Neural progenitor cell (in vitro differentiated cells): ENCODE results near the gene KLHL17.
"Not testable (repeated sequence)": the region's sequence is repeated elsewhere in the genome, so short reads cannot be mapped to it uniquely, and the experiment has no call there.

Experiments used
- EZH2 ChIP-seq: fragments of 200-600 bp; sonication (generic); IDR thresholded peaks from 2 replicates; pipeline ENCODE4 v1.6.1; 2017; ENCODE audit warnings: antibody characterized with exemption, mild to moderate bottlenecking, moderate library complexity
- EZH2phosphoT487 ChIP-seq: fragments of 200-600 bp; sonication (generic); IDR thresholded peaks from 2 replicates; pipeline ENCODE4 v1.6.1; 2017; ENCODE audit warnings: antibody characterized with exemption
- TF ChIP-seq, protein P1 (sequence below): fragments of 200-600 bp; sonication (generic); IDR thresholded peaks from 2 replicates; pipeline ENCODE4 v1.5.1; 2017; ENCODE audit warnings: antibody characterized with exemption, mild to moderate bottlenecking

DNA sequence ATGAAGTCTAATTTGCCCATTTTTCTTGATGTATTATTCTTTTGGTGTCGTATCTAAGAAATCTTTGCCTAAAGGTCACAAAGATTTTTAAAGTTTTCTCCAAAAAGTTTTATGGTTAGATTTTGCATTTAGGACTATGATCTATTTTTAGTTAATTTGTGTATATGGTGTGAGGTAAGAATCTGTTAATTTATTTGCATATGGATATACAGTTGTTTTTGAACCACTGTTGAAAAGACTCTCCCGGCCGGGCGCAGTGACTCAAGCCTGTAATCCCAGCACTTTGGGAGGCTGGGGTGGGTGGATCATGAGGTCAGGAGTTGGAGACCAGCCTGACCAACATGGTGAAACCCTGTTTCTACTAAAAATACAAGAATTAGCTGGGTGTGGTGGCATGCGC, 27.7 kb downstream of the KLHL17 start:
- TF ChIP-seq, protein P1, sequence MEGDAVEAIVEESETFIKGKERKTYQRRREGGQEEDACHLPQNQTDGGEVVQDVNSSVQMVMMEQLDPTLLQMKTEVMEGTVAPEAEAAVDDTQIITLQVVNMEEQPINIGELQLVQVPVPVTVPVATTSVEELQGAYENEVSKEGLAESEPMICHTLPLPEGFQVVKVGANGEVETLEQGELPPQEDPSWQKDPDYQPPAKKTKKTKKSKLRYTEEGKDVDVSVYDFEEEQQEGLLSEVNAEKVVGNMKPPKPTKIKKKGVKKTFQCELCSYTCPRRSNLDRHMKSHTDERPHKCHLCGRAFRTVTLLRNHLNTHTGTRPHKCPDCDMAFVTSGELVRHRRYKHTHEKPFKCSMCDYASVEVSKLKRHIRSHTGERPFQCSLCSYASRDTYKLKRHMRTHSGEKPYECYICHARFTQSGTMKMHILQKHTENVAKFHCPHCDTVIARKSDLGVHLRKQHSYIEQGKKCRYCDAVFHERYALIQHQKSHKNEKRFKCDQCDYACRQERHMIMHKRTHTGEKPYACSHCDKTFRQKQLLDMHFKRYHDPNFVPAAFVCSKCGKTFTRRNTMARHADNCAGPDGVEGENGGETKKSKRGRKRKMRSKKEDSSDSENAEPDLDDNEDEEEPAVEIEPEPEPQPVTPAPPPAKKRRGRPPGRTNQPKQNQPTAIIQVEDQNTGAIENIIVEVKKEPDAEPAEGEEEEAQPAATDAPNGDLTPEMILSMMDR, result not testable (repeated sequence)
- not testable (repeated sequence) for TF ChIP-seq EZH2, EZH2phosphoT487
